Loucy (cell line): ENCODE results near the gene FAM167B.

Source experiments
- CTCF ChIP-seq: fragments of 200-600 bp; sonication (generic); conservative IDR thresholded peaks from 2 replicates; pipeline ENCODE4 v1.5.1; 2014; ENCODE audit warnings: mild to moderate bottlenecking, antibody characterized with exemption, low read length
- EZH2phosphoT487 ChIP-seq: fragments of 200-600 bp; IDR thresholded peaks from 2 replicates; pipeline ENCODE4 v1.6.1; 2018; ENCODE audit warnings: antibody characterized with exemption, mild to moderate bottlenecking, moderate library complexity, borderline replicate concordance

GRCh38 chr1:32275424-32275823 is 28.4 kb downstream of the FAM167B start:
- TF ChIP-seq CTCF (no peak), EZH2phosphoT487 (no peak)
